GM23338 (cell line): ENCODE data around the gene NUAK2. TPM values are rescaled to one million over a fixed set of nuclear protein-coding genes. Genes with fewer than 3 reads are reported as not detected.

Experiments
- ATAC-seq: fragments of 200-7000 bp; cut with Tn5 transposase; 3 replicates; pipeline ENCODE4 v1.9.1; 2020
- DNase-seq: peaks from one replicate; pipeline ENCODE4 v3.0.0-alpha.2; 2015; ENCODE audit warnings: low spot score
- H2AFZ ChIP-seq: fragments of 200-600 bp; sonication (generic); 2 replicates; pipeline ENCODE4 v1.8.0; 2016; ENCODE audit warnings: antibody characterized with exemption, mild to moderate bottlenecking, moderate library complexity
- H3F3A ChIP-seq: fragments of 200-600 bp; sonication (generic); replicated peaks from 2 replicates; pipeline ENCODE4 v1.8.0; 2017; ENCODE audit warnings: antibody characterized with exemption, mixed run types, low read depth
- H3K27ac ChIP-seq: fragments of 200-600 bp; sonication (generic); 2 replicates; pipeline ENCODE4 v1.6.1; 2016; ENCODE audit warnings: low read depth
- H3K27me3 ChIP-seq: fragments of 200-600 bp; sonication (generic); 2 replicates; pipeline ENCODE4 v1.8.0; 2016; ENCODE audit warnings: mild to moderate bottlenecking, mixed run types, moderate library complexity; ENCODE audit not compliant: insufficient read depth
- H3K36me3 ChIP-seq: fragments of 200-600 bp; sonication (generic); 2 replicates; pipeline ENCODE4 v1.8.0; 2016; ENCODE audit warnings: mild to moderate bottlenecking; ENCODE audit not compliant: insufficient read depth
- H3K4me1 ChIP-seq: fragments of 200-600 bp; sonication (generic); 2 replicates; pipeline ENCODE4 v1.8.0; 2016; ENCODE audit warnings: mild to moderate bottlenecking, moderate library complexity; ENCODE audit not compliant: insufficient read depth
- H3K4me2 ChIP-seq: fragments of 200-600 bp; sonication (generic); 2 replicates; pipeline ENCODE4 v1.7.1; 2017; ENCODE audit warnings: mixed run types
- H3K4me3 ChIP-seq: fragments of 200-600 bp; sonication (generic); 2 replicates; pipeline ENCODE4 v1.6.1; 2016; ENCODE audit warnings: mixed run types
- H3K79me2 ChIP-seq: fragments of 200-600 bp; sonication (generic); replicated peaks from 2 replicates; pipeline ENCODE4 v1.8.0; 2017; ENCODE audit warnings: mild to moderate bottlenecking; ENCODE audit not compliant: insufficient read depth
- H3K9me2 ChIP-seq: fragments of 200-600 bp; sonication (generic); 2 replicates; pipeline ENCODE4 v1.8.0; 2017; ENCODE audit not compliant: insufficient read depth
- H4K20me1 ChIP-seq: fragments of 200-600 bp; sonication (generic); replicated peaks from 2 replicates; pipeline ENCODE4 v1.8.0; 2017; ENCODE audit warnings: mild to moderate bottlenecking; ENCODE audit not compliant: insufficient read depth
- H3K27ac Mint-ChIP-seq: 2 replicates; pipeline ENCODE4 v1.8.0; 2020; ENCODE audit warnings: inconsistent platforms, mild to moderate bottlenecking, moderate library complexity, mixed read lengths
- H3K27me3 Mint-ChIP-seq: 3 replicates; pipeline ENCODE4 v1.8.0; 2022; ENCODE audit warnings: low read depth, mild to moderate bottlenecking, moderate library complexity, mixed read lengths, inconsistent platforms; ENCODE audit not compliant: insufficient read depth, poor library complexity
- H3K36me3 Mint-ChIP-seq: 3 replicates; pipeline ENCODE4 v1.8.0; 2021; ENCODE audit warnings: low read depth, mild to moderate bottlenecking, inconsistent platforms, moderate library complexity, mixed read lengths
- H3K4me1 Mint-ChIP-seq: 3 replicates; pipeline ENCODE4 v1.8.0; 2020; ENCODE audit warnings: mild to moderate bottlenecking, inconsistent platforms, mixed read lengths
- H3K4me3 Mint-ChIP-seq: 3 replicates; pipeline ENCODE4 v1.8.0; 2021; ENCODE audit warnings: moderate library complexity, mild to moderate bottlenecking, inconsistent platforms, mixed read lengths
- H3K9me3 Mint-ChIP-seq: 3 replicates; pipeline ENCODE4 v1.8.0; 2020; ENCODE audit warnings: moderate library complexity, mild to moderate bottlenecking, inconsistent platforms, mixed read lengths
- CREB1 ChIP-seq: fragments of 250-450 bp; sonication (Bioruptor Pico); IDR thresholded peaks from 2 replicates; pipeline ENCODE4 v1.5.0; 2020; ENCODE audit warnings: low read depth, mild to moderate bottlenecking, moderate library complexity
- CTCF ChIP-seq, 2 experiments: fragments of 200-600 bp in 1 of 2; sonication (generic) in 1 of 2; conservative IDR thresholded peaks; 2 replicates each; pipeline versions ENCODE4 v1.5.1 to v1.6.1; 2016 to 2017; ENCODE audit warnings: antibody characterized with exemption in 2 of 2, low read depth in 2 of 2, mild to moderate bottlenecking in 2 of 2, moderate library complexity in 1 of 2
- ETS1 ChIP-seq: IDR thresholded peaks from 2 replicates; pipeline ENCODE4 v1.6.1; 2016; ENCODE audit warnings: antibody characterized with exemption
- JUNB ChIP-seq: IDR thresholded peaks from one replicate; pipeline ENCODE4 v1.6.1; 2016; ENCODE audit warnings: antibody characterized with exemption; ENCODE audit not compliant: unreplicated experiment
- ZNF462 ChIP-seq: fragments of 250-450 bp; sonication (Bioruptor Pico); IDR thresholded peaks from 2 replicates; pipeline ENCODE4 v1.5.0; 2020; ENCODE audit warnings: mild to moderate bottlenecking, moderate library complexity
- polyA plus RNA-seq: library from polyadenylated mRNA; unstranded; fragments of >200 nt; fragmentation: Nextera tagmentation; extraction: Ambion mirVana; gene quantifications from 2 replicates; pipeline ENCODE4 v1.2.1, GENCODE V29; 2016
- total RNA-seq: library from RNA; depleted of rRNA; stranded (reverse); fragments of >200 nt; shearing (Covaris generic); gene quantifications from 2 replicates; pipeline ENCODE4 v1.2.3, GENCODE V29; 2014

Gene NUAK2
- total and polyA plus RNA-seq, 2 experiments from 2014 or later = 7.8 to 15.3 TPM

GRCh38 chr1:205337481-205337880 is 15.9 kb upstream of the NUAK2 start (continued):
- TF ChIP-seq ZNF462 (CRISPR knock-in tag) (no peak), JUNB (no peak), CTCF (conservative IDR thresholded peaks at IDR 0.05; ENCODE audit: low read depth in 2 of 2) (no peak)

GRCh38 chr1:205335692-205336091 is 14.1 kb upstream of the NUAK2 start:
- Histone ChIP-seq H3F3A (no peaks in the 10 kb centered on the region), H3K27ac (no peak overlapping the region), H3K79me2 (no peaks in the 10 kb centered on the region), H3K4me2 (no peak overlapping the region), H3K27me3 (no peaks in the 10 kb centered on the region), H3K9me2 (no peaks in the 10 kb centered on the region), H3K4me1 (peaks cover 8% of the 10 kb centered on the region), H3K36me3 (no peaks in the 10 kb centered on the region), H3K4me3 (no peak overlapping the region), H2AFZ (no peak overlapping the region), H4K20me1 (no peaks in the 10 kb centered on the region)
- Mint-ChIP-seq H3K27ac (no peak overlapping the region), H3K36me3 (no peaks in the 10 kb centered on the region), H3K4me3 (no peak overlapping the region), H3K27me3 (peaks cover 24% of the 10 kb centered on the region), H3K4me1 (peaks cover 23% of the 10 kb centered on the region), H3K9me3 (no peaks in the 10 kb centered on the region)
- ATAC-seq (peak; percentile 86), DNase-seq (peak; percentile 94)
- TF ChIP-seq CREB1 (CRISPR knock-in tag) = no peak
- no peak for TF ChIP-seq ETS1
- TF ChIP-seq CTCF (conservative IDR thresholded peaks at IDR 0.05; ENCODE audit: low read depth in 2 of 2) = peak; percentile 99 to 100
